AG04449 (cell line): Measurements from ENCODE around the gene JOSD2.

Experiments
- CTCF ChIA-PET: fragments of 350-600 bp; formaldehyde crosslinking; extraction: SDS; loops from one replicate; lab custom pipeline; 2021; ENCODE audit warnings: antibody characterized with exemption; lab: Yijun Ruan, JAX
- POLR2A ChIA-PET: fragments of 400-600, 350-600 bp; formaldehyde crosslinking; extraction: SDS; loops from one replicate; lab custom pipeline; 2020; ENCODE audit warnings: antibody characterized with exemption, inconsistent platforms; lab: Yijun Ruan, JAX
- DNase-seq: peaks from one replicate; pipeline ENCODE4 v3.0.0-alpha.2; 2010; ENCODE audit warnings: low read depth, low spot score
- H3K4me3 ChIP-seq: 2 replicates; pipeline ENCODE4 v1.5.1; 2011; ENCODE audit warnings: low read depth, mild to moderate bottlenecking, control low read depth, low read length
- TF ChIP-seq, protein P1 (sequence below): IDR thresholded peaks from one replicate; pipeline ENCODE4 v1.5.1; 2011; ENCODE audit warnings: mild to moderate bottlenecking, moderate library complexity, low read length, control low read depth, inconsistent platforms; ENCODE audit not compliant: insufficient read depth; ENCODE audit errors: missing control alignments

The JOSD2 gene

GRCh38 chr19:50464348-50464747 lies 46.6 kb downstream of the JOSD2 start:
- POLR2A ChIA-PET: no interaction called here
- H3K4me3 ChIP-seq: no peak overlapping the region
- CTCF ChIA-PET: interaction anchor here (1.1 to 7.4 kb wide), 4 partner anchors 9 to 107 kb away, joined by 3 to 132 read pairs (median 46); partner anchors contain the start of gene NAPSA
- DNase-seq: no peak
- TF ChIP-seq, protein P1, sequence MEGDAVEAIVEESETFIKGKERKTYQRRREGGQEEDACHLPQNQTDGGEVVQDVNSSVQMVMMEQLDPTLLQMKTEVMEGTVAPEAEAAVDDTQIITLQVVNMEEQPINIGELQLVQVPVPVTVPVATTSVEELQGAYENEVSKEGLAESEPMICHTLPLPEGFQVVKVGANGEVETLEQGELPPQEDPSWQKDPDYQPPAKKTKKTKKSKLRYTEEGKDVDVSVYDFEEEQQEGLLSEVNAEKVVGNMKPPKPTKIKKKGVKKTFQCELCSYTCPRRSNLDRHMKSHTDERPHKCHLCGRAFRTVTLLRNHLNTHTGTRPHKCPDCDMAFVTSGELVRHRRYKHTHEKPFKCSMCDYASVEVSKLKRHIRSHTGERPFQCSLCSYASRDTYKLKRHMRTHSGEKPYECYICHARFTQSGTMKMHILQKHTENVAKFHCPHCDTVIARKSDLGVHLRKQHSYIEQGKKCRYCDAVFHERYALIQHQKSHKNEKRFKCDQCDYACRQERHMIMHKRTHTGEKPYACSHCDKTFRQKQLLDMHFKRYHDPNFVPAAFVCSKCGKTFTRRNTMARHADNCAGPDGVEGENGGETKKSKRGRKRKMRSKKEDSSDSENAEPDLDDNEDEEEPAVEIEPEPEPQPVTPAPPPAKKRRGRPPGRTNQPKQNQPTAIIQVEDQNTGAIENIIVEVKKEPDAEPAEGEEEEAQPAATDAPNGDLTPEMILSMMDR: no peak

DNA sequence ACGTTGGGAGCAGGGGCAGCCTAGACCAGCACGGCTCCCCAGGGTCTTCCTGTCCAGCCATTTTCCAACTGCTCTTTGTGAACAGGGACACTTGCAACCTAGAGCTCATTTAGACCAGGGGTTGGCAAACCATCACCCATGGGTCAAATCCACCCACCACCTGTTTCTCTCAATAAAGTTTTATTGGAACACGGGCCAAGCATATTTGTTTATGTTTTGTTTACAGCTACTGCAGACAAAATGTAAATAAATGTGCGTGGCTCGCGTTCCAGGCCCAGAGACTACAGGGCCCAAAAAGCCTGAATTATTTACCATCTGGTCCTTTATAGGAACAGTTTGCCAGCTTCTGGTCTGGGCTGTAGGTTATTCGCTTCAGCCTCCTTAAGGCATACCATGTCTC lies 48.0 kb downstream of the JOSD2 start:
- DNase-seq: no peak
- CTCF ChIA-PET: interaction anchor here (0.7 to 7.4 kb wide), 10 partner anchors 11 to 321 kb away, joined by 3 to 132 read pairs (median 3); partner anchors contain the start of genes NAPSA and NR1H2
- POLR2A ChIA-PET: no interaction called here
- H3K4me3 ChIP-seq: no peak overlapping the region
- TF ChIP-seq, protein P1: no peak

- DNase-seq: no peak
- TF ChIP-seq, protein P1: peak; percentile 88
- CTCF ChIA-PET: interaction anchor here (0.7 to 7.4 kb wide), 21 partner anchors 9 to 104 kb away, joined by 3 to 132 read pairs (median 5); partner anchors contain the start of genes EMC10, GARIN5A, NAPSA and NR1H2
- no peak overlapping the region for H3K4me3 ChIP-seq
- POLR2A ChIA-PET: interaction anchor here (1.6 kb wide), 1 partner anchor 77 kb away, joined by 7 read pairs; the partner anchor contains the start of gene POLD1
Measured at GRCh38 chr19:50461066-50461875, 49.7 kb downstream of the JOSD2 start.

- TF ChIP-seq, protein P1: no peak
- ChIA-PET POLR2A (interaction anchor here (1.6 kb wide), 1 partner anchor 76 kb away, joined by 7 read pairs; the partner anchor contains the start of gene POLD1), CTCF (interaction anchor here (0.6 to 7.4 kb wide), 17 partner anchors 8 to 109 kb away, joined by 3 to 132 read pairs (median 5); partner anchors contain the start of genes EMC10, GARIN5A and NAPSA)
- DNase-seq: no peak
- H3K4me3 ChIP-seq: no peak overlapping the region
Measured at GRCh38 chr19:50460161-50460765, 50.7 kb downstream of the JOSD2 start.

DNA sequence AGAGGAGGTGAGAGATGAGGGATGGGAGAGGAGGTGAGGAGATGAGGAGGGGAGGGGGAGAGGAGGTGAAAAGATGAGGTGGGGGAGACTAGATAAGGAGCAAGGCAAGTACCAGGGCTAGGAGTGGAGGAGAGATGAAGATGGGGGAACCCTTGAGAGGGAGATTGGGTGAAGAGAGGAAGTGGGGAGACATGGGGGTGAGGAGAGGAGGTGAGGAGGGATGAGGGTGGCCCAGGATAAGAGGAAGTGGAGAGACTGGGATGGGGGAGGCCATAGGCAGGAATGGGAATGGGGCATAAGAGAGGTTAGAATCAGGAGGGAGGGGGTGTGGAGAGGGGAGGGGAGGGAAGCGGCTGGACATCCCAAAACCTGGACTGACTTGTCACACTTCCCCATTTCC lies 51.4 kb downstream of the JOSD2 start:
- POLR2A ChIA-PET: no interaction called here
- CTCF ChIA-PET: interaction anchor here (0.6 to 7.4 kb wide), 9 partner anchors 14 to 108 kb away, joined by 3 to 132 read pairs (median 4); partner anchors contain the start of gene NAPSA
- TF ChIP-seq, protein P1: no peak
- no peak for DNase-seq
- H3K4me3 ChIP-seq: no peak overlapping the region

GRCh38 chr19:50459067-50459456 lies 51.9 kb downstream of the JOSD2 start:
- POLR2A ChIA-PET: no interaction called here
- TF ChIP-seq, protein P1: no peak
- CTCF ChIA-PET: interaction anchor here (0.9 to 1.5 kb wide), 2 partner anchors 13 to 102 kb away, joined by 3 read pairs; no protein-coding TSS in a partner anchor
- H3K4me3 ChIP-seq: no peak overlapping the region
- DNase-seq: no peak
